Measurements from ENCODE around the gene CLDND1.

DNA sequence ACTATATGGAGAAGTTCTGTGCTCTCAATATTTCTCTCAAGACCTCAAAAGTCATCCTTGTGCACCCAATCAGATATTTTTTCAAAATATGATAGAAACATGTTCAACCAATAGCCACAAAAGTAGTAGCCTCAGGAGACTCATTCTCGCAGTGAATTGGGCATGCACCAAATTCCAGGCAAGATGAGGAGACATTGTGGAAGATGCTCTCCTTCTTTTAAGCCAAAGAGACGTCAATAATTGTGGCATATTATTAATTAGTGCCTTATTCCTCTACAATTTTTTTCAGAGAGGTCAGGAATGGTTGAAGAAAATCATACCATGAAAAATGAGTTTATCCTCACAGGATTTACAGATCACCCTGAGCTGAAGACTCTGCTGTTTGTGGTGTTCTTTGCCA is 25.3 kb downstream of the CLDND1 start, which contains the start of gene OR5K2:
- TF ChIP-seq, protein P1, sequence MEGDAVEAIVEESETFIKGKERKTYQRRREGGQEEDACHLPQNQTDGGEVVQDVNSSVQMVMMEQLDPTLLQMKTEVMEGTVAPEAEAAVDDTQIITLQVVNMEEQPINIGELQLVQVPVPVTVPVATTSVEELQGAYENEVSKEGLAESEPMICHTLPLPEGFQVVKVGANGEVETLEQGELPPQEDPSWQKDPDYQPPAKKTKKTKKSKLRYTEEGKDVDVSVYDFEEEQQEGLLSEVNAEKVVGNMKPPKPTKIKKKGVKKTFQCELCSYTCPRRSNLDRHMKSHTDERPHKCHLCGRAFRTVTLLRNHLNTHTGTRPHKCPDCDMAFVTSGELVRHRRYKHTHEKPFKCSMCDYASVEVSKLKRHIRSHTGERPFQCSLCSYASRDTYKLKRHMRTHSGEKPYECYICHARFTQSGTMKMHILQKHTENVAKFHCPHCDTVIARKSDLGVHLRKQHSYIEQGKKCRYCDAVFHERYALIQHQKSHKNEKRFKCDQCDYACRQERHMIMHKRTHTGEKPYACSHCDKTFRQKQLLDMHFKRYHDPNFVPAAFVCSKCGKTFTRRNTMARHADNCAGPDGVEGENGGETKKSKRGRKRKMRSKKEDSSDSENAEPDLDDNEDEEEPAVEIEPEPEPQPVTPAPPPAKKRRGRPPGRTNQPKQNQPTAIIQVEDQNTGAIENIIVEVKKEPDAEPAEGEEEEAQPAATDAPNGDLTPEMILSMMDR (IDR thresholded peaks at IDR 0.05), result no peak
- TF ChIP-seq ZNF138 (CRISPR knock-in tag; conservative IDR thresholded peaks at IDR 0.05) (no peak), ELF4 (CRISPR knock-in tag; IDR thresholded peaks at IDR 0.05; ENCODE audit: low read depth) (no peak), NR1H2 (CRISPR knock-in tag; IDR thresholded peaks at IDR 0.05) (no peak), CREB1 (CRISPR knock-in tag; IDR thresholded peaks at IDR 0.05) (no peak), ESRRA (CRISPR knock-in tag; IDR thresholded peaks at IDR 0.05; ENCODE audit: borderline replicate concordance) (no peak), EMX1 (CRISPR knock-in tag; IDR thresholded peaks at IDR 0.05) (no peak), SP1 (CRISPR knock-in tag; conservative IDR thresholded peaks at IDR 0.05) (no peak), ZNF263 (CRISPR knock-in tag; IDR thresholded peaks at IDR 0.05; ENCODE audit: low read depth) (no peak), SMAD3 (CRISPR knock-in tag; IDR thresholded peaks at IDR 0.05; ENCODE audit: borderline replicate concordance) (no peak)
- TF ChIP-seq, protein P2, sequence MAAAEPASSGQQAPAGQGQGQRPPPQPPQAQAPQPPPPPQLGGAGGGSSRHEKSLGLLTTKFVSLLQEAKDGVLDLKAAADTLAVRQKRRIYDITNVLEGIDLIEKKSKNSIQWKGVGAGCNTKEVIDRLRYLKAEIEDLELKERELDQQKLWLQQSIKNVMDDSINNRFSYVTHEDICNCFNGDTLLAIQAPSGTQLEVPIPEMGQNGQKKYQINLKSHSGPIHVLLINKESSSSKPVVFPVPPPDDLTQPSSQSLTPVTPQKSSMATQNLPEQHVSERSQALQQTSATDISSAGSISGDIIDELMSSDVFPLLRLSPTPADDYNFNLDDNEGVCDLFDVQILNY (CRISPR knock-in tag; IDR thresholded peaks at IDR 0.05), result no peak
- TF ChIP-seq, protein P3, sequence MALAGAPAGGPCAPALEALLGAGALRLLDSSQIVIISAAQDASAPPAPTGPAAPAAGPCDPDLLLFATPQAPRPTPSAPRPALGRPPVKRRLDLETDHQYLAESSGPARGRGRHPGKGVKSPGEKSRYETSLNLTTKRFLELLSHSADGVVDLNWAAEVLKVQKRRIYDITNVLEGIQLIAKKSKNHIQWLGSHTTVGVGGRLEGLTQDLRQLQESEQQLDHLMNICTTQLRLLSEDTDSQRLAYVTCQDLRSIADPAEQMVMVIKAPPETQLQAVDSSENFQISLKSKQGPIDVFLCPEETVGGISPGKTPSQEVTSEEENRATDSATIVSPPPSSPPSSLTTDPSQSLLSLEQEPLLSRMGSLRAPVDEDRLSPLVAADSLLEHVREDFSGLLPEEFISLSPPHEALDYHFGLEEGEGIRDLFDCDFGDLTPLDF (CRISPR knock-in tag; IDR thresholded peaks at IDR 0.05), result no peak
